ENCODE data around the gene IFI6.
"Not testable (repeated sequence)": the region's sequence is repeated elsewhere in the genome, so short reads cannot be mapped to it uniquely, and the experiment has no call there.

IFI6 gene

DNA sequence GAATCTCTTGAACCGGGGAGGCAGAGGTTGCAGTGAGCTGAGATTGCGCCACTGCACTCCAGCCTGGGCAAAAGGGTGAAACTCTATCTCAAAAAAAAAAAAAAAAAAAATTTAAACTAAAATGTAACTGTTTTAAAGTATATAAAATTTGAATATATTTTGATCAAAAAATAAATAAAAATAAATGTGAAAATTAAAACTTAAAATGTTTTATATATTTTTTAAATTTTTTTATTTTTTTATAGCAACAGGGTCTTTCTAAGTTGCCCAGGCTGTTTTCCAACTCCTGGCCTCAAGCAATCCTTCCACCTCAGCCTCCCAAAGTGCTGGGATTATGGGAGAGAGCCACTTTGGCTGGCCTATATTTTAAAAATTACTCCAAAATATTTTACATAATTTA lies 38.6 kb upstream of the IFI6 start:
- in situ Hi-C loops (cut with MboI; ENCODE audit: low sequenced_read_pairs, unreplicated experiment) = no loop called here

GRCh38 chr1:27705545-27705944 lies 33.6 kb upstream of the IFI6 start:
- DNase-seq (ENCODE audit: low spot score) = no peak
- in situ Hi-C loops (cut with MboI; ENCODE audit: low sequenced_read_pairs, unreplicated experiment) = no loop called here
- TF ChIP-seq CTCF (IDR thresholded peaks at IDR 0.05; ENCODE audit: borderline replicate concordance, control extremely low read depth, extremely low read depth, insufficient read depth, missing control alignments) = no peak

More for the DNA sequence above, 38.6 kb upstream of the IFI6 start:
- no peak for DNase-seq (ENCODE audit: low spot score)
- TF ChIP-seq CTCF (IDR thresholded peaks at IDR 0.05; ENCODE audit: borderline replicate concordance, control extremely low read depth, extremely low read depth, insufficient read depth, missing control alignments) = no peak

DNA sequence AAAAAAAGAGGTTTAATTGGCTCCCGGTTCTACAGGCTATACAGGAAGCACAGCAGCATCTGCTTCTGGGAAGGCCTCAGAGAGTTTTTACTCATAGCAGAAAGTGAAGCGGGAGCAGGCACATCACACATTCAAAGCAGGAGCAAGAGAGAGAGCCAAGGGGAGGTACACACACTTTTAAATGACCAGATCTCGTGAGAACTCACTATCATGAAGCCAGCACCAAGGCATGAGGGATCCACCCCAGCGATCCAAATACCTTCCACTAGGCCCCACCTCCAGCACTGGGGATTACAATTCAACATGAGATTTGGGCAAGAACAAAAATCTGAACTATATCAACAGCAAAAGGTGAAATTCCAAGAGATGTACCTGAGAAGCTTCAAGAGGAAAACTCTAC lies 33.0 kb upstream of the IFI6 start:
- TF ChIP-seq CTCF (IDR thresholded peaks at IDR 0.05; ENCODE audit: borderline replicate concordance, control extremely low read depth, extremely low read depth, insufficient read depth, missing control alignments) = no peak
- no peak for DNase-seq (ENCODE audit: low spot score)
- in situ Hi-C loops (cut with MboI; ENCODE audit: low sequenced_read_pairs, unreplicated experiment) = no loop called here

GRCh38 chr1:27696835-27697234 lies 24.8 kb upstream of the IFI6 start:
- in situ Hi-C loops (cut with MboI; ENCODE audit: low sequenced_read_pairs, unreplicated experiment); DNase-seq (ENCODE audit: low spot score): not testable (repeated sequence)

- no peak for DNase-seq (ENCODE audit: low spot score)
- in situ Hi-C loops (cut with MboI; ENCODE audit: low sequenced_read_pairs, unreplicated experiment) = no loop called here
- TF ChIP-seq CTCF (IDR thresholded peaks at IDR 0.05; ENCODE audit: borderline replicate concordance, control extremely low read depth, extremely low read depth, insufficient read depth, missing control alignments) = no peak
Observed at GRCh38 chr1:27690183-27690582, 18.2 kb upstream of the IFI6 start.

DNA sequence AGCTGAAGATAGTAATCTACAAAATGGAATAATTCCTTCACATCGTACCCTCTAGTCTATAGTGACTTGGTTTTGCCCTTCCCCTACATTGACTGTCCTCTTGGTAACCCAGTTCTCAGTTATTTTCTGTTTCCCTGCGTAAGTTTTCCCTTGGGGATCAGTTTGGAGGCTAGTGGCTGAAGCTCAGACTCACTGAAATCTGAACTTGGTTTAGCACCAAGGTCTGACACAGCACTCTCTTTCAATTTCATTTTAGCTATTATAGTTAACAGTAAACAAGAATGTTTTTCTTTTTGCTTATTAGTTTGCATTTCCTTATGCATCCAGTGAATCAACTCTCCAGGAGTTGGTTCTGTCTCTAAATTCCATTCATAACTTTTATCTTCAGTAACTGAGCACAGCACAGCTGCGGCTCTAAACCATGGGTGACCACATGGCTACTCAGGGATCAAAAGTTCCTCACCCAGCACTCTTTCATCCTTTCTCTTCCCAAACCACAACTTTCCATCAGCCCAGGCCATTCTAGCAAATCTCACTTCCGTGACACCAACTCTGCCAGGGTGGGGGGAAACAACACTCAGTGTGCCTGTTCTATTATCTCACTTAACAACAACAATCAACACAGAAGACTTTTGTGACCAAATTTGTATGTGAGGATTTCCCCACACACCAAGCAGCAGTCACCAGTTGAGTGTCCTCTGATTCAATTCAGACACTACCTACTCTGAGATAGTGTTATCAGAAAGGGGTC lies 17.6 kb upstream of the IFI6 start:
- peak; percentile 33 for DNase-seq (ENCODE audit: low spot score)
- TF ChIP-seq CTCF (IDR thresholded peaks at IDR 0.05; ENCODE audit: borderline replicate concordance, control extremely low read depth, extremely low read depth, insufficient read depth, missing control alignments) = no peak
- in situ Hi-C loops (cut with MboI; ENCODE audit: low sequenced_read_pairs, unreplicated experiment) = no loop called here

DNA sequence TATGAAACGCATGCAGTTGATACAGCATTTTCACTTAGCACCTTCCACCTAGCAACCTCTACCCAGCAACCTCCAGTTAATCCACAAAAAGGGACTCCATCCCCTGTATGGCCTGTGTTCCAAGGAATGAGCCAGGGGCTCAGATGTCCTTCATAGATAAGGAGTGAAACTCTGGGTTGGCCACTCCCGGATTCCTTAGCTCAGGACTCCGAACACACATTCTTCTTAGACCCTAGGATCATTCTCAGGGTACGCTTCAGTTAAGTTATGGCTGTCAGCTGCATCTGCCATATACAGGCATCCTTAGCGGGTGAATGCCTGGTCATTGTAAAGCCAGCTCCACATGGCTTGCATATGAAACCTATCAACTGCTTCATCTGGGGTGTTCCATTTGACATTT lies 15.9 kb upstream of the IFI6 start:
- TF ChIP-seq CTCF (IDR thresholded peaks at IDR 0.05; ENCODE audit: borderline replicate concordance, control extremely low read depth, extremely low read depth, insufficient read depth, missing control alignments) = no peak
- DNase-seq (ENCODE audit: low spot score) = no peak
- in situ Hi-C loops (cut with MboI; ENCODE audit: low sequenced_read_pairs, unreplicated experiment) = no loop called here
